ENCODE measurements around the gene KLHDC7B. TPM values are rescaled to one million over a fixed set of nuclear protein-coding genes. Genes with fewer than 3 reads are reported as not detected.

Gene KLHDC7B
- total RNA-seq, 4 donors from 2014 or later, result 0.90 TPM; not detected in 3

DNA sequence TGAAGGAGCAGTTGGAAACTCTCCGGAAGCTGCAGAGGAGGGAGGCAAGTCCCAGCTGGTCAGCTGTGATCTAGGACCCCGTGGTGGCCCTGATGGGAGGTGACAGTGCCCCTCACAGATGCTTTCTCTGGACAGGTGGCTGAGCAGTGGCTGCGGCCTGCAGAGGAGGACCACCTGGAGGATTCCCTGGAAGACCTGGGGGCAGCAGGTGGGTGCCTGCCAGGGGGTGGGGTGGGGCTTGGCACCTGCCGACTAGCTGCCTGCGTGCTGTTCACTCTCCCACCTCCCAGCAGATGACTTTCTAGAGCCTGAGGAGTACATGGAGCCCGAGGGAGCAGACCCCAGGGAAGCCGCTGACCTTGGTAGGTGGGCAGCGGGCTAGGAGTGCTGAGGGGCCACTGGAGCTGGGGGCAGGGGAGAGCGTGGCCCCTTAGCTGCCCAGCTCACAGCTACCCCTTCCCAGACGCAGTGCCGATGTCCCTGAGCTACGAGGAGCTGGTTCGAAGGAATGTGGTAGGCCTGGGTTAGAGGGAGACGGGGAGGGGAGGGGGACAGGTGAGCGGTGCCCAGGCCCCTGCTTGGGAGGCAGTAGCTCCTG, 23.4 kb upstream of the KLHDC7B start:
- TF ChIP-seq POLR2A (IDR thresholded peaks at IDR 0.05) (no peak), CTCF (IDR thresholded peaks at IDR 0.05) (no peak), EP300 (IDR thresholded peaks at IDR 0.05) (no peak)
- no peak for DNase-seq (ENCODE audit: low spot score in 2 of 2)
- no peaks in the 10 kb centered on the region for H3K27me3 ChIP-seq

DNA sequence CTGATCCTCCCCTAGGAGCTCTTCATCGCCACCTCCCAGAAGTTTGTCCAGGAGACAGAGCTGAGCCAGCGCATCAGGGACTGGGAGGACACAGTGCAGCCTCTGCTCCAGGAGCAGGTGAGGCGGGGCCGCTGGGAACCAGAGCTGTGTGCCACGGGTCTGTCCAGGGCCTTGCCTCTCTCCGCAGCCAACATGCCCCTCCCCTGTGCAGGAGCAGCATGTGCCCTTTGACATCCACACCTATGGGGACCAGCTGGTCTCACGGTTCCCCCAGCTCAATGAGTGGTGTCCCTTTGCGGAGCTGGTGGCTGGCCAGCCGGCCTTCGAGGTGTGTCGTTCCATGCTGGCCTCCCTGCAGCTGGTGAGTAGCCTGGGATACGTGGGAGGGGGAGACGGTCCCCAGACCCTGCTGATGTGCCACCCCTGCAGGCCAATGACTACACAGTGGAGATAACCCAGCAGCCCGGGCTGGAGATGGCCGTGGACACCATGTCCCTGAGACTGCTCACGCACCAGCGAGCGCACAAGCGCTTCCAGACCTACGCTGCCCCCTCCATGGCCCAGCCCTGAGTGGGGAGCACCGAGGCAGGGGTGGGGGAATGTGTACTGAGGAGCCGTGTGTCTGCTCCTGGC, 22.8 kb upstream of the KLHDC7B start:
- WGBS, 2 donors, result 85 to 89% methylated on average over 17 to 22 of the region's 22 CpGs
- Histone ChIP-seq H3K4me3 (no peak overlapping the region), H3K9me3 (no peaks in the 10 kb centered on the region), H3K27ac (no peak overlapping the region), H3K27me3 (no peaks in the 10 kb centered on the region), H3K36me3 (peaks cover 0 to 63% (median 36%) of the 10 kb centered on the region in 3 donors), H3K4me1 (peaks cover 0 to 34% (median 19%) of the 10 kb centered on the region in 4 donors)
- DNase-seq (ENCODE audit: low spot score in 2 of 2), result no peak
- TF ChIP-seq CTCF (IDR thresholded peaks at IDR 0.05) (no peak), POLR2A (IDR thresholded peaks at IDR 0.05) (no peak), EP300 (IDR thresholded peaks at IDR 0.05) (no peak)

More for the DNA sequence above, 23.4 kb upstream of the KLHDC7B start:
- no peaks in the 10 kb centered on the region for H3K9me3 ChIP-seq
- H3K4me1 ChIP-seq, result peaks cover 0 to 29% (median 18%) of the 10 kb centered on the region in 4 donors
- 88% methylated on average over 11 to 15 of the region's 15 CpGs for WGBS, 2 donors
- H3K36me3 ChIP-seq, result peaks cover 0 to 69% (median 43%) of the 10 kb centered on the region in 3 donors
- no peak overlapping the region for H3K4me3 ChIP-seq
- H3K27ac ChIP-seq, result no peak overlapping the region

GRCh38 chr22:50523458-50523805, 22.3 kb upstream of the KLHDC7B start:
- TF ChIP-seq POLR2A (IDR thresholded peaks at IDR 0.05), result no peak
- no peak for TF ChIP-seq CTCF (IDR thresholded peaks at IDR 0.05)
- no peak for TF ChIP-seq EP300 (IDR thresholded peaks at IDR 0.05)
- peaks cover 0 to 57% (median 31%) of the 10 kb centered on the region in 3 donors for H3K36me3 ChIP-seq
- WGBS, 2 donors, result 96 to 97% methylated on average over 9 to 14 of the region's 16 CpGs

DNA sequence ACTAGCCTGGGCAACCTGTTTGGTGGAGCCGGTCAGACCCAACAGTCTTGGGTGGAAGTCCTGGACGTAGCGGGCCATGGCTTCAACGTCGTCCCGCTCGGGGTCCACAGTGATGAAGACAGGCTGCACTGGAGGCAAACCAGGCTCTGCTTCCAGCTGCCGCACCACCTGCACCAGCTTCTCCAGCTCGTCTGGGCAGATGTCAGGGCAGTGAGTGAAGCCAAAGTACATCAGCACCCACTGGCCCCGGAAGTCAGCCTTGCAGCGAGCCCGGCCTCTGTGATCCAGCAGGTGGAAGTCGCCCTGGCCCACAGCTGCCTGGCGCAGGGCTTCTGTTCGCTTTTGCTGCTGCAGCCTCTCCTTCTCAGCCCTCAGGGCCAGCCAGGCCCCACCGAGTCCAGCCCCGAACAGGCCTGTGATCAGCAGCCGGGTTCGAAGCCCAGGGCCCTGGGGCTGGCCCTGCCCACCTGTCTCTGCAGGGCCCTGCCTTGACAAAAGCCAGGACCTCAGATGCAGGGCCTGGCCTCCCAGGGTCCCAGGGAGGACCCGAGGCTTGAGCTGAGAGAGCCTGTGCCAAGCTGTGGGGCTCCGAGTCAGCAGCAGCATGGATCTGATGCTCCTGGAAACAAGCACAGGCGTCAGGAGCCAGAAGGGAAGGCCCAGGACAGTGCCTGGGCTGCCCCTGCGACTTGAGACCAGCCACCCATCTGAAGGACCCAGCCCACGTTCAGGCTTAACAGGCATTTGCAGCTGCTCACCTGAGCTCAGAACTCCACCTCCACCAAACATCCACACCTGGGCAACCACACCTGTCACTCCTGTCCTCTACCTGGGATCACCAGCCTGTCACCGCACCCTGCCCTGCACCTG, 21.7 kb upstream of the KLHDC7B start:
- Histone ChIP-seq H3K36me3 (peaks cover 0 to 51% (median 25%) of the 10 kb centered on the region in 3 donors), H3K4me1 (peaks cover 0 to 45% (median 19%) of the 10 kb centered on the region in 4 donors), H3K27ac (peak overlapping the region in 1 of 4 donors; percentile 90), H3K4me3 (peak overlapping the region in 3 of 4 donors; percentile 90 to 93 (median 92)), H3K27me3 (no peaks in the 10 kb centered on the region), H3K9me3 (no peaks in the 10 kb centered on the region)
- WGBS, 2 donors, result 77 to 79% methylated on average over 12 to 15 of the region's 25 CpGs
- no peak for TF ChIP-seq EP300 (IDR thresholded peaks at IDR 0.05)
- no peak for TF ChIP-seq POLR2A (IDR thresholded peaks at IDR 0.05)
- TF ChIP-seq CTCF (IDR thresholded peaks at IDR 0.05), result no peak
- DNase-seq (ENCODE audit: low spot score in 2 of 2), result no peak

More at GRCh38 chr22:50523458-50523805, 22.3 kb upstream of the KLHDC7B start:
- Histone ChIP-seq H3K27ac (no peak overlapping the region), H3K4me1 (peaks cover 0 to 39% (median 19%) of the 10 kb centered on the region in 4 donors), H3K9me3 (no peaks in the 10 kb centered on the region), H3K27me3 (no peaks in the 10 kb centered on the region), H3K4me3 (no peak overlapping the region)
- no peak for DNase-seq (ENCODE audit: low spot score in 2 of 2)

All from tibial nerve (tissue), 4 donors.